A673 (cell line): ENCODE data around the gene WBP4.

Experiments used
- EZH2 ChIP-seq: fragments of 200-600 bp; sonication (generic); IDR thresholded peaks from 2 replicates; pipeline ENCODE4 v1.6.1; 2017; ENCODE audit warnings: borderline replicate concordance, low read depth, mild to moderate bottlenecking, mixed read lengths, antibody characterized with exemption, low read length; ENCODE audit not compliant: poor library complexity, severe bottlenecking
- TF ChIP-seq, protein P1 (sequence below): fragments of 300-800, 200-600 bp; sonication (generic); conservative IDR thresholded peaks from 2 replicates; pipeline ENCODE4 v1.5.1; 2017; ENCODE audit warnings: low read depth, mild to moderate bottlenecking, antibody characterized with exemption, low read length, moderate library complexity, mixed read lengths

DNA sequence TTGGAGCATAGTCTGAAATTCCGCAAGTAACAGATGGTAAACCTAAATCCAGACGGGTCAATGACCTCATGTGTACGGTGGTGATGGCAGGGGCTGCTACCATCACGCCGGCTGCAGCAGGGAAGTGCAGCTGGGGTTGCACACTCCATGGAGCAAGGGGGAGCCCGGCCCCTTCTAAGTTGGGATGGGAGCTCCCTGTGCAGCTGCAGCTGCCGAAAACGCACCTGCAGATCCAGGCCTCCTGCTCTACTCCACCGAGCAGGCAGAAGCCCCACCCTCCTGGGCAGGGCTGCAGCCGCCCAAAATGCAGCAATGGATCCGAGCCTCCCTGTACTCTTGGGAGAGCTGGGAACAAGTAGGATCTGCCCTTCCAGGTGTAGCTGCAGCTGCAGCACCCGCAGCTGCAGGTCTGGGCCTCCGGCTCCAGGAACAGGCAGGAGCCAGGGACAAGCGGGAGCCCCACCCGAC lies 45.8 kb downstream of the WBP4 start:
- TF ChIP-seq EZH2, result no peak
- TF ChIP-seq, protein P1, sequence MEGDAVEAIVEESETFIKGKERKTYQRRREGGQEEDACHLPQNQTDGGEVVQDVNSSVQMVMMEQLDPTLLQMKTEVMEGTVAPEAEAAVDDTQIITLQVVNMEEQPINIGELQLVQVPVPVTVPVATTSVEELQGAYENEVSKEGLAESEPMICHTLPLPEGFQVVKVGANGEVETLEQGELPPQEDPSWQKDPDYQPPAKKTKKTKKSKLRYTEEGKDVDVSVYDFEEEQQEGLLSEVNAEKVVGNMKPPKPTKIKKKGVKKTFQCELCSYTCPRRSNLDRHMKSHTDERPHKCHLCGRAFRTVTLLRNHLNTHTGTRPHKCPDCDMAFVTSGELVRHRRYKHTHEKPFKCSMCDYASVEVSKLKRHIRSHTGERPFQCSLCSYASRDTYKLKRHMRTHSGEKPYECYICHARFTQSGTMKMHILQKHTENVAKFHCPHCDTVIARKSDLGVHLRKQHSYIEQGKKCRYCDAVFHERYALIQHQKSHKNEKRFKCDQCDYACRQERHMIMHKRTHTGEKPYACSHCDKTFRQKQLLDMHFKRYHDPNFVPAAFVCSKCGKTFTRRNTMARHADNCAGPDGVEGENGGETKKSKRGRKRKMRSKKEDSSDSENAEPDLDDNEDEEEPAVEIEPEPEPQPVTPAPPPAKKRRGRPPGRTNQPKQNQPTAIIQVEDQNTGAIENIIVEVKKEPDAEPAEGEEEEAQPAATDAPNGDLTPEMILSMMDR, result no peak
